GM13976 (cell line): ENCODE data around the gene FMO3.

Experiments
- DNase-seq: peaks from one replicate; pipeline ENCODE4 v3.0.0; 2012; ENCODE audit warnings: low spot score
- in situ Hi-C: fragments of 300-500 bp; cut with MboI; formaldehyde crosslinking; loops from one replicate; pipeline ENCODE4 v1.12.0; 2022; ENCODE audit warnings: low sequenced_read_pairs, mixed read lengths, inconsistent platforms; ENCODE audit not compliant: unreplicated experiment
- TF ChIP-seq, protein P1 (sequence below): IDR thresholded peaks from 2 replicates; pipeline ENCODE4 v1.5.1; 2012; ENCODE audit warnings: borderline replicate concordance, mild to moderate bottlenecking; ENCODE audit not compliant: insufficient read depth; ENCODE audit errors: extremely low read depth, missing control alignments, control extremely low read depth

FMO3 gene

DNA sequence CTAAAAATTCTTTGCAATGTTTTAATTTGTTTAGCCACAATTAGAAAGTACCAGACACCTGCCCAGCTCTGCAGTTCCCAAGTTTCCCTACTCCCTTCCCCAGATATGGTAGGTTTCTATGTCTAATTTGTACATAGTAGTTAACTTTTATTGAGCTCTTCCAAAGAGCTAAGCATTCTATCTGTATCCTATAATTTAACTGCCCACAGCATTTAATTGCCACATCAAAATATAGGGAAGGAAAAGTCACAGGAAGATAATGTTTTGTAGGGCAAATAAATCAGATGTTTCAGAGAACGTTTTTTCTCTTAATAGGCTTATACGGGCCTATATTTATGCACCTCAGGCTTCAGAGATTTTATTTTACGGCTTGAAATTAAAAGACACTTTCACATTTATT is 15.7 kb upstream of the FMO3 start:
- in situ Hi-C loops: no loop called here
- DNase-seq: no peak
- TF ChIP-seq, protein P1, sequence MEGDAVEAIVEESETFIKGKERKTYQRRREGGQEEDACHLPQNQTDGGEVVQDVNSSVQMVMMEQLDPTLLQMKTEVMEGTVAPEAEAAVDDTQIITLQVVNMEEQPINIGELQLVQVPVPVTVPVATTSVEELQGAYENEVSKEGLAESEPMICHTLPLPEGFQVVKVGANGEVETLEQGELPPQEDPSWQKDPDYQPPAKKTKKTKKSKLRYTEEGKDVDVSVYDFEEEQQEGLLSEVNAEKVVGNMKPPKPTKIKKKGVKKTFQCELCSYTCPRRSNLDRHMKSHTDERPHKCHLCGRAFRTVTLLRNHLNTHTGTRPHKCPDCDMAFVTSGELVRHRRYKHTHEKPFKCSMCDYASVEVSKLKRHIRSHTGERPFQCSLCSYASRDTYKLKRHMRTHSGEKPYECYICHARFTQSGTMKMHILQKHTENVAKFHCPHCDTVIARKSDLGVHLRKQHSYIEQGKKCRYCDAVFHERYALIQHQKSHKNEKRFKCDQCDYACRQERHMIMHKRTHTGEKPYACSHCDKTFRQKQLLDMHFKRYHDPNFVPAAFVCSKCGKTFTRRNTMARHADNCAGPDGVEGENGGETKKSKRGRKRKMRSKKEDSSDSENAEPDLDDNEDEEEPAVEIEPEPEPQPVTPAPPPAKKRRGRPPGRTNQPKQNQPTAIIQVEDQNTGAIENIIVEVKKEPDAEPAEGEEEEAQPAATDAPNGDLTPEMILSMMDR: no peak

GRCh38 chr1:171081314-171081753 is 9.4 kb upstream of the FMO3 start:
- TF ChIP-seq, protein P1: no peak
- DNase-seq: peak; percentile 20
- in situ Hi-C loops: no loop called here

DNA sequence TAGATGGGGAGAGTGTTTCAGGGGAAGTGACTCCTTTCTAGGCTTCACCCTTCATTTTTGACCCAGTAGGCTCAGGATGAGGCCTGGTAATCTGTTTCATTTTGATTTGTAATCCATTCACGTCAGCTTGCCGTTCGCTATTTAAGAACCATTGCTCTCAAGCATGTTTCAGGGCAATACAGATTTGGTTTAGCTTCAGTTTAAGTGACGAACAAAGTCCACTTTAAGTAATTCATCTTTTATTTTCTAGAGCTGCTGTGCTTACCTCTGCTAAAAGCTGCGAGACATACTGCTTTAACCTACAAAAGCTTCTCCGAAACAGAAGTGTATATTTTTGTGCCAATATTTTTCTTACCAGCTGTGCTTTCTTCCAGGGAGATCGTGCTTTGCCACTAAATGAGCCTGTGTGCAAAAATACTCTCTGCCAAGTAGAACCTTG is 8.9 kb upstream of the FMO3 start:
- in situ Hi-C loops: no loop called here
- TF ChIP-seq, protein P1: no peak

DNA sequence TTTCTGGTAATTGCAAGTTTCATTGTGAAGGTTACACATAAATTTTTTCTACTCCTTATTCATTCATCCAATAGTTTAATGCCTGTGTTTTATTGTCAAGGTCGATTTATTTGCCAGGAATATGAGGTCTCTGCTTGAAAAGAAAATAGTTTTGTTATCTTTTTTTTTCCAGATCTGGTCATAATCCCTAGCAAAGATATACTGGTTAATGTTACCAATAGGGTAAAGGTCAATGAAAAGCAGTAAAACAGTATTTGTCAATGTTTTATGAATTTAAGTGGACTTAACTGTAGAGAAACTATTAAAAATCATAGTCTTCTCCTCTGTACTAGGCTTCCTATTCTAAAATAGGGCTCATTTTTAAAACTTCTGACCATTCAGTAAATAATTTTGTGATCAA is 8.1 kb upstream of the FMO3 start:
- no peak for DNase-seq
- TF ChIP-seq, protein P1: no peak
- in situ Hi-C loops: no loop called here

More for the DNA sequence above, 8.9 kb upstream of the FMO3 start:
- no peak for DNase-seq

GRCh38 chr1:171083222-171083621 is 7.5 kb upstream of the FMO3 start:
- DNase-seq: no peak
- TF ChIP-seq, protein P1: no peak
- in situ Hi-C loops: no loop called here

DNA sequence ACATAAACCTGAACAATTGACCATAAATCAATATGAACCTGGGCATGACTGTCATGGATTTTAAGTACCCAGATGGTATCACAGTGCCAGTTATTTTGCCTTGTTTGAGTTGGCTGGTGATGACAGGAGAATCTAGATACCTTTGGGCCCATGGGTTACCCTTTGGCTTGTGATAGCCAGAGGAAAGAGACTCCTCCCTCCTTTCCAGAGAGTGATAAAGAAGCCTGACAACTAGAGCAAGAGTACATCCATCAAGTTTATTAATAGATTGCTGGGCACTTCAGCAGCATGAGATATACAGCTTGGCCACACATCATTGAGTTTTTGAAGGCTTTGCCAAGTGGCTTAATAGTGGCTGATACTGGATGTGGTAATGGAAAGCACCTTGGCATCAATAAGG is 6.6 kb upstream of the FMO3 start:
- TF ChIP-seq, protein P1: no peak
- in situ Hi-C loops: no loop called here
- DNase-seq: no peak

GRCh38 chr1:171084870-171085269 is 5.8 kb upstream of the FMO3 start:
- TF ChIP-seq, protein P1: no peak
- in situ Hi-C loops: no loop called here
- no peak for DNase-seq
